Stimulated activated CD4-positive, alpha-beta T cell treated with anti-CD3 and anti-CD28 coated beads, Interleukin-4, amount 100 ng/mL, for 4 hours (primary cell): ENCODE data around the gene PES1.
"Not testable (repeated sequence)": the region's sequence is repeated elsewhere in the genome, so short reads cannot be mapped to it uniquely, and the experiment has no call there.

Experiments used
- DNase-seq, 2 experiments: peaks; one replicate each; pipeline ENCODE4 v3.0.0-alpha.2; 2020

PES1 gene

DNA sequence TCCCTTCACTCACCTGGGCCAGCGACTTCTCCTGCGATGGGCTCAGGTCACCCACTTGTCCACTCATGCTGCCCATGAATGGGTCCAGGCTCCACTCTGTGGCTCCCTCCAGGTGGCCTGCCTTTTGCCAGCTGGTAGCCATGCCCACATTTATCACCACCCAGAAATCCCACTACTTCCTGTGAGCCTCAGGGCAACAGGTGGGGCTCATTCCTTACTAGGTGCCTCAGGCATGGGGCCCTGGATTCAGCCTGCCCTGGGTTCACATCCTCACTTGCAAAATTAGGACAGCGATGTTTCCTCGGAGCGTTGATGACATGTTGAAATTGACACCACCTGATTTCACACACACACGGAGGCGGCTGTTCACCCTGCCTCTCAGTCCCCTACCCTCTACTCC, 45.1 kb downstream of the PES1 start, which contains the start of gene SEC14L6:
Gene SEC14L6, minus strand, starts transcription at position 126 of the 400 bp plus-strand sequence. Its CDS starts 59 bp downstream, at position 67.
- no peak for DNase-seq

DNA sequence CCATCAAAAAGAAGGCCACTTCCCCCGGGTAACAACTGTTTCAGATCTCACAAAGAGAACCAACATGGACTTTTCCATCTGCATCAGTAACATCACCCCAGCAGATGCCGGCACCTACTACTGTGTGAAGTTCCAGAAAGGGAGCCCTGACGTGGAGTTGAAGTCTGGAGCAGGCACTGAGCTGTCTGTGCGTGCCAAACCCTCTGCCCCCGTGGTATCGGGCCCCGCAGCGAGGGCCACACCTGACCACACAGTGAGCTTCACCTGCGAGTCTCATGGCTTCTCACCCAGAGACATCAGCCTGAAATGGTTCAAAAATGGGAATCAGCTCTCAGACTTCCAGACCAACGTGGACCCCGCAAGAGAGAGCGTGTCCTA, 48.9 kb downstream of the PES1 start:
- no peak for DNase-seq

DNA sequence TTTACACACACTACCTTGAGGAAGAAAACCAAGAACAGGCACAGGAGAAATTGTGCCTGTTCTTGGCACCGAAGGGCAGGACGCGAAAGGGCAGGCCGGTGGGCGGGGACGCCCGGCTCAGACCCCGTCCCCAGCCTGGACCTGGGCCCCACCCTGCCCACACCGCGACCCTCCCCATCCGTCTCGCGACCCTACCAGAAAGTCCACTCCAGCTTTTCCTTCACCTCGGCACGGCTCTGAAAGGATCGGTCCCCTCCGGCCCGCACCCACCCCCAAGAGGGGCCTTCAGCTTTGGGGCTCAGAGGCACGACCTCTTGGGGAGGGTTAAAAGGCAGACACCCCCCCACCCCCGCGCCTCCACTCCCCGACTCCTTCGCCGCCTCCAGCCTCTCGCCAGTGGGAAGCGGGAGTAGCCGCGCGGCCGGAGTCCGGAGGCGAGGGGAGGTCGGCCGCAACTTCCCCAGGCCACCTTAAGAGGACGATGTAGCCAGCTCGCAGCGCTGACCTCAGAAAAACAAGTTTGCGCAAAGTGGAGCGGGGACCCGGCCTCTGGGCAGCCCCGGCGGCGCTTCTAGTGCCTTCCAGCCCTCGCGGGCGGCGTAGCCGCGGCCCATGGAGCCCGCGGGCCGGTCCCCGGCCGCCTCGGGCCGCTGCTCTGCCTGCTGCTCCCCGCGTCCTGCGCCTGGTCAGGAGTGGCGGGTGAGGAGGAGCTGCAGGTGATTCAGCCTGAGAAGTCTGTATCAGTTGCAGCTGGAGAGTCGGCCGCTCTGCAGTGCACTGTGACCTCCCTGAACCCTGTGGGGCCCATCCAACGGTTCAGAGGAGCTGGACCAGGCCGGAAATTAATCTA, 49.5 kb downstream of the PES1 start:
- DNase-seq: no peak

DNA sequence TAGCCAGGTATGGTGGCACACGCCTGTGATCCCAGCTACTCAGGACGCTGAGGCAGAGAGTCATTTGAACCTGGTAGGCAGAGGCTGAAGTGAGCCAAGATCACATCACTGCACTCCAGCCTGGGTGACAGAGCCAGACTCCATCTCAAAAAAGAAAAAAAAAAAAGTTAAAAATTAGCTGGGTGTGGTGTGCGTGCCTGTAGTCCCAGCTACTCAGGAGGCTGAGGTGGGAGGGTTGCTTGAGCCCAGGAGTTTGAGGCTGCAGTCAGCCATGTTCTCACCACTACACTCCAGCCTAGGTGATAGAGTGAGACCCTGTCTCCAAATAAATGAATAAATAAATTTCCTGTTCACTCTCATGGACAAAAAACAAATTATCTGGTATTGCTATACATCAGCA, 50.2 kb downstream of the PES1 start:
- DNase-seq: not testable (repeated sequence)

GRCh38 chr22:30539368-30539767, 52.3 kb downstream of the PES1 start:
- DNase-seq: no peak

DNA sequence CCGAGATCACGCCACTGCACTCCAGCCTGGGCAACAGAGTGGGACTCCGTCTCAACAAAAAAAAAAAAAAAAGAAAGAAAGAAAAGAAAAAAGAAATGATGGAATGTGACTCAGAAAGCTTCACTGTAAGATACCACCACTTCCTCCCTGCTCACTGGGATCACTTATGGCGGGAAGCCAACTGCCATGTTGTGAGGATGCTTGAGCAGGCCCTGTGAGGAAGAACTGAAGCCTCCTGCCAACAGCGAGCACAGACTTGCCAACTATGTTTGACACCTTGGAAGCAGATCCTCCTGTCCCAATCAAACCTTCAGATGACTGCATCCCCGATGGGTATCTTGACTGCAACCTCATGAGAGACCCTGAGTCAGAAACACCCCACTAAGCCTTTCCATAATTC, 53.4 kb downstream of the PES1 start:
- DNase-seq: no peak

- DNase-seq: no peak
These were observed 54.5 kb downstream of the PES1 start for GRCh38 chr22:30537083-30537731.

DNA sequence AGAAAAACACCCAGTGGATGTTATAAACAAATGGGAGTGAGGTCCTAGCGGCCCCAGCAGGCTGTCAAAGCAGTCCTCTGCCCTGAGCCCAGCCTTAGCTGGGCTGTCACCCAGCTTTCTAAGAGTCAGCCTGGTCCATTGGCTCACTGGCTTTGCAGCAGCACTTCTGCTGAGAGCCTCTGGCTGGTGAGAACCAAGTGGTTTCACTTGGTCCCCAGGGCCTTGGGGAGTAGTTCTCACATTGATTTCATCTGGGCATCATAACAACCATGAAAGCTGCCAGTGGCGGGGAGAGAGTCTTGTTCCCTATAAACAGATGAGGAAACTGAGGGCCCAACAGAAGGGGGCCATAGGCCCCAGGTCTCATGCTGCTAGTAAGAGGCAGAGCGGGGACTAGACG, 56.5 kb downstream of the PES1 start:
- DNase-seq: no peak

- DNase-seq: no peak
These were observed 59.8 kb downstream of the PES1 start for GRCh38 chr22:30531651-30532608.

DNA sequence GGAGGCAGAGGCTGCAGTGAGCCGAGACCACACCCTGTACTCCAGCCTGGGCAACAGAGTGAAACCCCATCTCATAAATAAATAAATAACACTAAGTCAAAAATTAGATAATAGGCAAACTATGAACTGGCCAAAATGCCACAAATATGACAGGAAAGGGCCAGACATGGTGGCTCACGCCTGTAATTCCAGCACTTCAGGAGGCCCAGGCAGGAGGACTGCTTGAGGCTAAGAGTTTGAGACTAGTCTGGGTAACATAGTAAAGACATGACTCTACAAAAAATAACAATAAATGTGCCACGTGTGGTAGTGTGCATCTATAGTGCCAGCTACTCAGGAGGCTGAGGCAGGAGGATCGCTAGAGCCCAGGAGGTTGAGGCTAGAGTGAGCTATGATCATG, 65.1 kb downstream of the PES1 start:
- no peak for DNase-seq
